OCI-LY3 (cell line): Measurements from ENCODE around the gene FIGLA.

Experiments used
- EZH2phosphoT487 ChIP-seq: fragments of 200-600 bp; shearing (Covaris generic); IDR thresholded peaks from 2 replicates; pipeline ENCODE4 v1.6.1; 2018; ENCODE audit warnings: antibody characterized with exemption, mixed run types, low read depth
- TF ChIP-seq, protein P1 (sequence below): fragments of 200-600, 300-600 bp; sonication (generic); IDR thresholded peaks from 2 replicates; pipeline ENCODE4 v1.5.1; 2014; ENCODE audit warnings: antibody characterized with exemption, low read length, low read depth

DNA sequence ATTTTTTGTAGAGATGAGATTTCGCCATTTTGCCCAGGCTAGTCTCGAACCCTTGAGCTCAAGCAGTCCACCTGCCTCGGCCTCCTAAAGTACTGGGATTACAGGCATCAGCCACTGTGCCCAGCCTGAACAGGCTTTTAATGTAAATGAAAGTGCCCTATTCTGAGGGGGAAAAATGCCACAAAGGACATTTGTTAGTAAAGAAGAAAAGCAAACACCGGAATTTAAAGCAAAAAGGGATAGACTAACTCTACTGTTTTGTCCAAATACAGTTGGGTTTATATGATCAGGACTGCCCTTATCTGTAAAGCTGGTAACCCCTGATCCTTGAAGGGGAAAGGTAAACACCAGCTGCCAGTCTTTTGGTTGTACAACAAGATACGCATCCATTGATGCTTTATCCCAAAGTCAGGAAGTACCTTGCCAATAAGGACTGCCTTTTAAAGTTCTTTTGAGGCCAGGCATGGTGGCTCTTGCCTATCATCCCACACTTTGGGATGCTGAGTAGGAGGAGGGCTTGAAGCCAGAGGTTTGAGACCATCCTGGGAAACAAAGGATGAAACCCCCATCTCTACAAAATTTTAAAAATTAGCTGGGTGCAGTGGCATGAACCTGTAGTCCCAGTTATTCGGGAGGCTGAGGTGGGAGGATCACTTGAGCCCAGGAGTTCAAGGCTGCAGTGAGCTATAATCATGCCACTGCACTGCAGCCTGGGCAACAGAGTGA, 16.8 kb upstream of the FIGLA start:
- TF ChIP-seq EZH2phosphoT487: no peak
- TF ChIP-seq, protein P1, sequence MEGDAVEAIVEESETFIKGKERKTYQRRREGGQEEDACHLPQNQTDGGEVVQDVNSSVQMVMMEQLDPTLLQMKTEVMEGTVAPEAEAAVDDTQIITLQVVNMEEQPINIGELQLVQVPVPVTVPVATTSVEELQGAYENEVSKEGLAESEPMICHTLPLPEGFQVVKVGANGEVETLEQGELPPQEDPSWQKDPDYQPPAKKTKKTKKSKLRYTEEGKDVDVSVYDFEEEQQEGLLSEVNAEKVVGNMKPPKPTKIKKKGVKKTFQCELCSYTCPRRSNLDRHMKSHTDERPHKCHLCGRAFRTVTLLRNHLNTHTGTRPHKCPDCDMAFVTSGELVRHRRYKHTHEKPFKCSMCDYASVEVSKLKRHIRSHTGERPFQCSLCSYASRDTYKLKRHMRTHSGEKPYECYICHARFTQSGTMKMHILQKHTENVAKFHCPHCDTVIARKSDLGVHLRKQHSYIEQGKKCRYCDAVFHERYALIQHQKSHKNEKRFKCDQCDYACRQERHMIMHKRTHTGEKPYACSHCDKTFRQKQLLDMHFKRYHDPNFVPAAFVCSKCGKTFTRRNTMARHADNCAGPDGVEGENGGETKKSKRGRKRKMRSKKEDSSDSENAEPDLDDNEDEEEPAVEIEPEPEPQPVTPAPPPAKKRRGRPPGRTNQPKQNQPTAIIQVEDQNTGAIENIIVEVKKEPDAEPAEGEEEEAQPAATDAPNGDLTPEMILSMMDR: no peak
